ENCODE data around the gene SUSD4. TPM values are rescaled to one million over a fixed set of nuclear protein-coding genes. Genes with fewer than 3 reads are reported as not detected.
A peak's percentile ranks its signal among the peaks of the same experiment; 100 is the strongest.

SUSD4 gene
- total and polyA plus RNA-seq, 9 of the 15 experiments (the other 6 are each of a cell fraction or from before 2014, with no cell fraction given), result 0.06 to 1.7 (median 0.09) TPM; not detected in 4

GRCh38 chr1:223258751-223259198 is 105.2 kb downstream of the SUSD4 start:
- ChIA-PET POLR2A (no interaction called here), CTCF (ENCODE audit: low intra/inter-chr PET ratio) (no interaction called here)
- Histone ChIP-seq H3K9ac (ENCODE audit: insufficient read depth in 1 of 2, low read depth in 2 of 2, low read length in 2 of 2) (no peak overlapping the region), H2AFZ (ENCODE audit: low read depth, low read length) (no peak overlapping the region), H4K20me1 (replicated peaks; ENCODE audit: control insufficient read depth, insufficient read depth, low read length) (no peaks in the 10 kb centered on the region), H3K4me1 (replicated peaks in 1 of 2; ENCODE audit: control insufficient read depth in 2 of 2, insufficient read depth in 2 of 2, low read length in 2 of 2) (no peaks in the 10 kb centered on the region; a peak in 2 of 5 replicates), H3K4me3 (no peak overlapping the region), H3K9me3 (replicated peaks; ENCODE audit: control insufficient read depth, insufficient read depth, low read depth, low read length) (no peaks in the 10 kb centered on the region), H3K79me2 (ENCODE audit: control insufficient read depth, insufficient read depth, low read length) (no peaks in the 10 kb centered on the region), H3K27me3 (ENCODE audit: control insufficient read depth in 2 of 2, insufficient read depth in 2 of 2, low read length in 2 of 2) (peaks cover 0 to 32% of the 10 kb centered on the region in 2 experiments; a peak in 3 of 5 replicates), H3K4me2 (ENCODE audit: insufficient read depth, low read length) (no peak overlapping the region), H3K9me1 (ENCODE audit: control insufficient read depth, insufficient read depth, low read length) (no peaks in the 10 kb centered on the region), H3K36me3 (ENCODE audit: control insufficient read depth, insufficient read depth, low read length) (no peaks in the 10 kb centered on the region), H3K27ac (ENCODE audit: extremely low read depth, low read depth, low read length) (no peak overlapping the region)
- no TSS peak for BruUV-seq (replicated peaks)
- intact Hi-C loops (cut with micrococcal nuclease), result no loop called here
- peak; percentile 71 for ATAC-seq
- in situ Hi-C loops (cut with MboI), result no loop called here
- FAIRE-seq, result no peak
- DNase-seq (ENCODE audit: extremely low read depth in 1 of 4, low spot score in 3 of 4), result peak in 3 of 4 experiments; percentile 25 to 55 (median 40)
- WGBS (ENCODE audit: insufficient coverage, low coverage, missing lambda C conversion rate), result 15% methylated on average over 6 of the region's 6 CpGs
- TF ChIP-seq JUN (IDR thresholded peaks at IDR 0.05; ENCODE audit: borderline replicate concordance, low read depth, low read length), result peak; percentile 73
- no peak for TF ChIP-seq JUN (CRISPR knock-in tag; IDR thresholded peaks at IDR 0.05; ENCODE audit: borderline replicate concordance)
- TF ChIP-seq, protein P1, sequence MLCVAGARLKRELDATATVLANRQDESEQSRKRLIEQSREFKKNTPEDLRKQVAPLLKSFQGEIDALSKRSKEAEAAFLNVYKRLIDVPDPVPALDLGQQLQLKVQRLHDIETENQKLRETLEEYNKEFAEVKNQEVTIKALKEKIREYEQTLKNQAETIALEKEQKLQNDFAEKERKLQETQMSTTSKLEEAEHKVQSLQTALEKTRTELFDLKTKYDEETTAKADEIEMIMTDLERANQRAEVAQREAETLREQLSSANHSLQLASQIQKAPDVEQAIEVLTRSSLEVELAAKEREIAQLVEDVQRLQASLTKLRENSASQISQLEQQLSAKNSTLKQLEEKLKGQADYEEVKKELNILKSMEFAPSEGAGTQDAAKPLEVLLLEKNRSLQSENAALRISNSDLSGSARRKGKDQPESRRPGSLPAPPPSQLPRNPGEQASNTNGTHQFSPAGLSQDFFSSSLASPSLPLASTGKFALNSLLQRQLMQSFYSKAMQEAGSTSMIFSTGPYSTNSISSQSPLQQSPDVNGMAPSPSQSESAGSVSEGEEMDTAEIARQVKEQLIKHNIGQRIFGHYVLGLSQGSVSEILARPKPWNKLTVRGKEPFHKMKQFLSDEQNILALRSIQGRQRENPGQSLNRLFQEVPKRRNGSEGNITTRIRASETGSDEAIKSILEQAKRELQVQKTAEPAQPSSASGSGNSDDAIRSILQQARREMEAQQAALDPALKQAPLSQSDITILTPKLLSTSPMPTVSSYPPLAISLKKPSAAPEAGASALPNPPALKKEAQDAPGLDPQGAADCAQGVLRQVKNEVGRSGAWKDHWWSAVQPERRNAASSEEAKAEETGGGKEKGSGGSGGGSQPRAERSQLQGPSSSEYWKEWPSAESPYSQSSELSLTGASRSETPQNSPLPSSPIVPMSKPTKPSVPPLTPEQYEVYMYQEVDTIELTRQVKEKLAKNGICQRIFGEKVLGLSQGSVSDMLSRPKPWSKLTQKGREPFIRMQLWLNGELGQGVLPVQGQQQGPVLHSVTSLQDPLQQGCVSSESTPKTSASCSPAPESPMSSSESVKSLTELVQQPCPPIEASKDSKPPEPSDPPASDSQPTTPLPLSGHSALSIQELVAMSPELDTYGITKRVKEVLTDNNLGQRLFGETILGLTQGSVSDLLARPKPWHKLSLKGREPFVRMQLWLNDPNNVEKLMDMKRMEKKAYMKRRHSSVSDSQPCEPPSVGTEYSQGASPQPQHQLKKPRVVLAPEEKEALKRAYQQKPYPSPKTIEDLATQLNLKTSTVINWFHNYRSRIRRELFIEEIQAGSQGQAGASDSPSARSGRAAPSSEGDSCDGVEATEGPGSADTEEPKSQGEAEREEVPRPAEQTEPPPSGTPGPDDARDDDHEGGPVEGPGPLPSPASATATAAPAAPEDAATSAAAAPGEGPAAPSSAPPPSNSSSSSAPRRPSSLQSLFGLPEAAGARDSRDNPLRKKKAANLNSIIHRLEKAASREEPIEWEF (CRISPR knock-in tag; IDR thresholded peaks at IDR 0.05), result no peak
- TF ChIP-seq, protein P2, sequence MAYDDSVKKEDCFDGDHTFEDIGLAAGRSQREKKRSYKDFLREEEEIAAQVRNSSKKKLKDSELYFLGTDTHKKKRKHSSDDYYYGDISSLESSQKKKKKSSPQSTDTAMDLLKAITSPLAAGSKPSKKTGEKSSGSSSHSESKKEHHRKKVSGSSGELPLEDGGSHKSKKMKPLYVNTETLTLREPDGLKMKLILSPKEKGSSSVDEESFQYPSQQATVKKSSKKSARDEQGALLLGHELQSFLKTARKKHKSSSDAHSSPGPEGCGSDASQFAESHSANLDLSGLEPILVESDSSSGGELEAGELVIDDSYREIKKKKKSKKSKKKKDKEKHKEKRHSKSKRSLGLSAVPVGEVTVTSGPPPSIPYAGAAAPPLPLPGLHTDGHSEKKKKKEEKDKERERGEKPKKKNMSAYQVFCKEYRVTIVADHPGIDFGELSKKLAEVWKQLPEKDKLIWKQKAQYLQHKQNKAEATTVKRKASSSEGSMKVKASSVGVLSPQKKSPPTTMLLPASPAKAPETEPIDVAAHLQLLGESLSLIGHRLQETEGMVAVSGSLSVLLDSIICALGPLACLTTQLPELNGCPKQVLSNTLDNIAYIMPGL (CRISPR knock-in tag; IDR thresholded peaks at IDR 0.05), result no peak
- no peak for TF ChIP-seq SETDB1 (IDR thresholded peaks at IDR 0.05; ENCODE audit: low read length)
- TF ChIP-seq POLR2AphosphoS2 (IDR thresholded peaks at IDR 0.05; ENCODE audit: low read length), result no peak
- TF ChIP-seq LCOR (CRISPR knock-in tag; IDR thresholded peaks at IDR 0.05), result no peak
- TF ChIP-seq ZNF324 (CRISPR knock-in tag; IDR thresholded peaks at IDR 0.05), result no peak
- TF ChIP-seq, protein P3, sequence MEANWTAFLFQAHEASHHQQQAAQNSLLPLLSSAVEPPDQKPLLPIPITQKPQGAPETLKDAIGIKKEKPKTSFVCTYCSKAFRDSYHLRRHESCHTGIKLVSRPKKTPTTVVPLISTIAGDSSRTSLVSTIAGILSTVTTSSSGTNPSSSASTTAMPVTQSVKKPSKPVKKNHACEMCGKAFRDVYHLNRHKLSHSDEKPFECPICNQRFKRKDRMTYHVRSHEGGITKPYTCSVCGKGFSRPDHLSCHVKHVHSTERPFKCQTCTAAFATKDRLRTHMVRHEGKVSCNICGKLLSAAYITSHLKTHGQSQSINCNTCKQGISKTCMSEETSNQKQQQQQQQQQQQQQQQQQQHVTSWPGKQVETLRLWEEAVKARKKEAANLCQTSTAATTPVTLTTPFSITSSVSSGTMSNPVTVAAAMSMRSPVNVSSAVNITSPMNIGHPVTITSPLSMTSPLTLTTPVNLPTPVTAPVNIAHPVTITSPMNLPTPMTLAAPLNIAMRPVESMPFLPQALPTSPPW (CRISPR knock-in tag; IDR thresholded peaks at IDR 0.05), result 0 out of 2 replicates have a peak, but pooled peaks have one; percentile 23
- peak; percentile 72 for TF ChIP-seq ATF3 (IDR thresholded peaks at IDR 0.05)
- no peak for TF ChIP-seq ATF3 (CRISPR knock-in tag; conservative IDR thresholded peaks at IDR 0.05)
- TF ChIP-seq KDM1A (IDR thresholded peaks at IDR 0.05), result no peak

Measured in K562 (cell line).